ENCODE data around the gene HBD. TPM values are rescaled to one million over a fixed set of nuclear protein-coding genes. Genes with fewer than 3 reads are reported as not detected.
"Not testable (repeated sequence)": the region's sequence is repeated elsewhere in the genome, so short reads cannot be mapped to it uniquely, and the experiment has no call there.

Gene HBD
- total RNA-seq, 1 donor from 2014 or later = not detected

DNA sequence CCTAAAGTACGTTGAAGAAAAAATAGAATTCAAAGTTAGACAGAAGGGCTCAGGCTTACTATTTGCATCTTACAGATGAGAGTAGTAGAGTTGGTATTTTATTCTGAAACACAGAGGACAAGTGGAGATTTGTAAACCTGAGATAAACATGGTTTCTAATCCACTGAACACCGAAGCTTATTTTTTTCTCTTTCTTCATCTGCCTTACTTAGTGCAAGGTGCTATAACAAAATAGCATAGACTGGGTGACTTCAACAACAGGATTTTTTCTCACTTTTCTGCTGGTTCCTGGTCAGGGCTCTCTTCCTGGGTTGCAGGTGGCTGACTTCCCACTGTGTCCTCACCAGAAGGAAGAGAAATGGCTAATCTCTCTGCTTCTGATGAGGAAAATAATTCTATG lies 17.5 kb upstream of the HBD start:
- Histone ChIP-seq H3K27me3 (ENCODE audit: control insufficient read depth, insufficient read depth, low read length) (no peaks in the 10 kb centered on the region), H3K4me3 (ENCODE audit: low read depth, low read length) (no peak overlapping the region), H3K36me3 (ENCODE audit: control insufficient read depth, insufficient read depth, low read length) (no peaks in the 10 kb centered on the region)
- no peak for DNase-seq (ENCODE audit: low read depth)
- TF ChIP-seq, protein P1, sequence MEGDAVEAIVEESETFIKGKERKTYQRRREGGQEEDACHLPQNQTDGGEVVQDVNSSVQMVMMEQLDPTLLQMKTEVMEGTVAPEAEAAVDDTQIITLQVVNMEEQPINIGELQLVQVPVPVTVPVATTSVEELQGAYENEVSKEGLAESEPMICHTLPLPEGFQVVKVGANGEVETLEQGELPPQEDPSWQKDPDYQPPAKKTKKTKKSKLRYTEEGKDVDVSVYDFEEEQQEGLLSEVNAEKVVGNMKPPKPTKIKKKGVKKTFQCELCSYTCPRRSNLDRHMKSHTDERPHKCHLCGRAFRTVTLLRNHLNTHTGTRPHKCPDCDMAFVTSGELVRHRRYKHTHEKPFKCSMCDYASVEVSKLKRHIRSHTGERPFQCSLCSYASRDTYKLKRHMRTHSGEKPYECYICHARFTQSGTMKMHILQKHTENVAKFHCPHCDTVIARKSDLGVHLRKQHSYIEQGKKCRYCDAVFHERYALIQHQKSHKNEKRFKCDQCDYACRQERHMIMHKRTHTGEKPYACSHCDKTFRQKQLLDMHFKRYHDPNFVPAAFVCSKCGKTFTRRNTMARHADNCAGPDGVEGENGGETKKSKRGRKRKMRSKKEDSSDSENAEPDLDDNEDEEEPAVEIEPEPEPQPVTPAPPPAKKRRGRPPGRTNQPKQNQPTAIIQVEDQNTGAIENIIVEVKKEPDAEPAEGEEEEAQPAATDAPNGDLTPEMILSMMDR (IDR thresholded peaks at IDR 0.05; ENCODE audit: insufficient read depth, low read length, poor library complexity, severe bottlenecking) = no peak

DNA sequence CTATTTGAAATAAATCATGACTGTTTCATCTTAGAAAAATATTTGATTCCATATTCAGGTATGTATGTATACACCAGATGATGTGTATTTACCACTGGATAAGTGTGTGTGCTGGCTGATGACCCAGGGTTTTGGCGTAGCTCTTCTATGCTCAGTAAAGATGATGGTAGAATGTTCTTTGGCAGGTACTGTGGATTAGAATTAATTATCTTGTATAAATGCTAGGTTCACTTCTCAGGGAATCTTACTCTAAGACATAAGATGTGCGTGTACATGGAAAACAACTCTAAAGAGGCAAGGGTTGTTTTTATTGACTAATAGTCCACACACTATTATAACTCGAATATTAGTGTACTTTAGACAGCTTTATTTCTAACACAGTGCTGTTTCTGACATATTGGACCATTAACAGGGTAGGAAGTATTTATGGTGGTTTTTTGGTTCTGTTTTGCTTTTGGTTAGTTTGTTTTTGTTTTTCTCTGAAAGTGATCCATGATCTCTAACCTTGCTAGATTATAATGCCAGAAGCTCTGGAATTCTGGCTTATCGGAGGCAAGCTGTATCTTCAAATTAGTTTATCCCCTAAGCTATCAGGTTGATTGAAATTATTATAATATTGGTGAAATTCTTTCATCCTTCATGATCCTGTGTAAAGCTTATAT lies 16.4 kb upstream of the HBD start:
- H3K27me3 ChIP-seq (ENCODE audit: control insufficient read depth, insufficient read depth, low read length) = no peaks in the 10 kb centered on the region
- H3K4me3 ChIP-seq (ENCODE audit: low read depth, low read length) = no peak overlapping the region
- H3K36me3 ChIP-seq (ENCODE audit: control insufficient read depth, insufficient read depth, low read length) = no peaks in the 10 kb centered on the region
- DNase-seq (ENCODE audit: low read depth) = no peak
- TF ChIP-seq, protein P1 (IDR thresholded peaks at IDR 0.05; ENCODE audit: insufficient read depth, low read length, poor library complexity, severe bottlenecking) = no peak

DNA sequence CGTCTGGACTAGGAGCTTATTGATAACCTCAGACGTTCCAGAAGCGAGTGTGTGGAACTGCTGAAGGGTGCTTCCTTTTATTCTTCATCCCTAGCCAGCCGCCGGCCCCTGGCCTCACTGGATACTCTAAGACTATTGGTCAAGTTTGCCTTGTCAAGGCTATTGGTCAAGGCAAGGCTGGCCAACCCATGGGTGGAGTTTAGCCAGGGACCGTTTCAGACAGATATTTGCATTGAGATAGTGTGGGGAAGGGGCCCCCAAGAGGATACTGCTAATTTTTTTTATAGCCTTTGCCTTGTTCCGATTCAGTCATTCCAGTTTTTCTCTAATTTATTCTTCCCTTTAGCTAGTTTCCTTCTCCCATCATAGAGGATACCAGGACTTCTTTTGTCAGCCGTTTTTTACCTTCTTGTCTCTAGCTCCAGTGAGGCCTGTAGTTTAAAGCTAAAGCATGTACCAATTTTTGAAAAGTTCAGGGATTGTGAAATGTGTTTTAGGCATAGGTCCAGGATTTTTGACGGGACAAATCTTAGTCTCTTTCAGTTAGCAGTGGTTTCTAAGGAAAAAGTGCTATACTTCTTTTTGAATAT lies 15.6 kb upstream of the HBD start, which contains the start of gene HBG1:
HBG1 (minus strand) TSS at position 51 of the 590 bp plus-strand sequence. CDS start 53 bp downstream, outside the sequence.
- H3K36me3 ChIP-seq (ENCODE audit: control insufficient read depth, insufficient read depth, low read length); DNase-seq (ENCODE audit: low read depth); H3K4me3 ChIP-seq (ENCODE audit: low read depth, low read length); H3K27me3 ChIP-seq (ENCODE audit: control insufficient read depth, insufficient read depth, low read length): not testable (repeated sequence)

DNA sequence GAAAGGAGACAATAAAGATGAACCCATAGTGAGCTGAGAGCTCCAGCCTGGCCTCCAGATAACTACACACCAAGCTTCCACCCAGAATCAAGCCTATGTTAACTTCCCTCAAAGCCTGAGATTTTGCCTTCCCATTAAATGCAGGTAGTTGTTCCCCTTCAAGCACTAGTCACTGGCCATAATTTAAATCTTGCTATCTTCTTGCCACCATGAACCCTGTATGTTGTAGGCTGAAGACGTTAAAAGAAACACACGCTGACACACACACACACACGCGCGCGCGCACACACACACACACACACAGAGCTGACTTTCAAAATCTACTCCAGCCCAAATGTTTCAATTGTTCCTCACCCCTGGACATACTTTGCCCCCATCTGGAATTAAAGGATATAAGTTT lies 14.2 kb upstream of the HBD start:
- not testable (repeated sequence) for DNase-seq (ENCODE audit: low read depth); H3K36me3 ChIP-seq (ENCODE audit: control insufficient read depth, insufficient read depth, low read length); H3K4me3 ChIP-seq (ENCODE audit: low read depth, low read length); H3K27me3 ChIP-seq (ENCODE audit: control insufficient read depth, insufficient read depth, low read length)

DNA sequence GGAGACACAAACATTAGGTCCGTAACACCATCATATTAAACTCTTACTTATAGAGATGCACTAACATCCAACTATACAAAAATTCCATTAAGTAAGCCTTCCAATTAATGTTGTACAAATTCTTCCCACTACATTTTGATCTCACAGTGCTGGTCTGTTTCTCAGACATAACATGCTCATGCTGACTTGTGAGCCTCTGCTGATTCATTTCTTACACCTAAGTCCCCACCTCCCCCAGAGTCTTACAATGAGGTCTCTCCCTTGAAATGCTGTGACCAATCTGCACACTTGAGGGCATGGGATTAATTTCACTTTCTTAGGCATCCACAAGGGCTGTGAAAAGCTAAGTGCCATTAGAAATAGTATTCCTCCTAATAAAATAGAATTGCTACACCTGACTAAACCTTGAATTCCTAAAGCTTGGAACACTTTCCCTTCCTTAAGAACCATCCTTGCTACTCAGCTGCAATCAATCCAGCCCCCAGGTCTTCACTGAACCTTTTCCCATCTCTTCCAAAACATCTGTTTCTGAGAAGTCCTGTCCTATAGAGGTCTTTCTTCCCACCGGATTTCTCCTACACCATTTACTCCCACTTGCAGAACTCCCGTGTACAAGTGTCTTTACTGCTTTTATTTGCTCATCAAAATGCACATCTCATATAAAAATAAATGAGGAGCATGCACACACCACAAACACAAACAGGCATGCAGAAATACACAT lies 13.3 kb upstream of the HBD start:
- Histone ChIP-seq H3K36me3 (ENCODE audit: control insufficient read depth, insufficient read depth, low read length) (no peaks in the 10 kb centered on the region), H3K4me3 (ENCODE audit: low read depth, low read length) (no peak overlapping the region), H3K27me3 (ENCODE audit: control insufficient read depth, insufficient read depth, low read length) (no peaks in the 10 kb centered on the region)
- no peak for DNase-seq (ENCODE audit: low read depth)
- TF ChIP-seq, protein P1 (IDR thresholded peaks at IDR 0.05; ENCODE audit: insufficient read depth, low read length, poor library complexity, severe bottlenecking) = no peak

DNA sequence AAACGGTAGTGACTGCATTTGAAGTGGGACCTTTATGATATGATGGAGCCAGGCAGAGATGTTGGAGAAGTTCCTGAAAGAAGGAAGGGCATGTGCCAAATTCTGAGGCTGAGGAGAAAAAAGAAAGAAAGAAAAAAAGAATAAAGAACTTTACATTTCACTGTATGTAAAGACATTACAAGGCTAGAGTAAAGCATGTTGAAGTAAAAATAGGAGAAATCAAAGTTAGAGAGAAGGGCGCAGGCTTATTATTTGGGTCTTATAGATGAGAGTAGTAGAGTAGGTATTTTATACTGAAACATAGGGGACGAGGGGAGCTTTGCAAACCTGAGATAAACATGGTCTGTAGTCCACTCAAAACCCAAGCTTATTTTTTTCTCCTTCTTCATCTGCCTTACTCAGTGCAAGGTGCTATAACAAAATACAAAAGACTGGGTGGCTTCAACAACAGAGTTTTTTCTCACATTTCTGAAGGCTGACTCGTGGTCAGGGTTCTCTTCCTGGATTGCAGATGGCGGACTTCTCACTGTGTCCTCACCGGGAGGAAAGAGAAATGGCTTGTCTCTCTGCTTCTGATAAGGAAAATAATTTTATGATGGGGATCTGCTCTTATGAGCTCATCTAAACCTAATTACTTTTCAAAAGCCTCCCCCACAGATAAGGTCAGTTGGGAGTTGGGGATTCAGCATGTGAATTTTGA lies 12.6 kb upstream of the HBD start:
- Histone ChIP-seq H3K27me3 (ENCODE audit: control insufficient read depth, insufficient read depth, low read length) (no peaks in the 10 kb centered on the region), H3K4me3 (ENCODE audit: low read depth, low read length) (no peak overlapping the region), H3K36me3 (ENCODE audit: control insufficient read depth, insufficient read depth, low read length) (no peaks in the 10 kb centered on the region)
- TF ChIP-seq, protein P1 (IDR thresholded peaks at IDR 0.05; ENCODE audit: insufficient read depth, low read length, poor library complexity, severe bottlenecking) = no peak
- no peak for DNase-seq (ENCODE audit: low read depth)

Data from kidney epithelial cell (primary cell).